GM19099 (cell line): ENCODE results near the gene ITGB8.

Source experiments
- POLR2A ChIP-seq: IDR thresholded peaks from 3 replicates; pipeline ENCODE4 v1.6.1; 2011; ENCODE audit warnings: low read depth; ENCODE audit not compliant: insufficient read length; ENCODE audit errors: extremely low read depth

The ITGB8 gene

DNA sequence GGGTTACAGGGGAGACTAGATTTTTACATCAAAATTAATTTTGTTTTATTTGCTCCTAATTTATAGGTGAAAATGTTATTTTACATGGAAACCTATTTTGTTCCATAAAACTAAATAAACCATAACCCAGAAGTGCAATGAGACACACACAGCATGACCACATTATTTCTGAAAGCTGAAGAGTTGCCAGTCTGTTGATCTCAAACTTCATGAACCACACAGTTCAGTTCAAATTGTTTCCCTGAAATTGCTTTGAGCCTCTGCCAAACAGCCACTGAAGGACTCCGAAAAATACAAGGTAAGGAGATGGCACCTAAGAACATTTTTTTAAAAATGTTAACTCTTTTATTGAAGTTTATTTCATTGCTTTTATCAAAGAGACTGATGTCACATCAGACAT is 25.0 kb upstream of the ITGB8 start:
- TF ChIP-seq POLR2A: no peak

DNA sequence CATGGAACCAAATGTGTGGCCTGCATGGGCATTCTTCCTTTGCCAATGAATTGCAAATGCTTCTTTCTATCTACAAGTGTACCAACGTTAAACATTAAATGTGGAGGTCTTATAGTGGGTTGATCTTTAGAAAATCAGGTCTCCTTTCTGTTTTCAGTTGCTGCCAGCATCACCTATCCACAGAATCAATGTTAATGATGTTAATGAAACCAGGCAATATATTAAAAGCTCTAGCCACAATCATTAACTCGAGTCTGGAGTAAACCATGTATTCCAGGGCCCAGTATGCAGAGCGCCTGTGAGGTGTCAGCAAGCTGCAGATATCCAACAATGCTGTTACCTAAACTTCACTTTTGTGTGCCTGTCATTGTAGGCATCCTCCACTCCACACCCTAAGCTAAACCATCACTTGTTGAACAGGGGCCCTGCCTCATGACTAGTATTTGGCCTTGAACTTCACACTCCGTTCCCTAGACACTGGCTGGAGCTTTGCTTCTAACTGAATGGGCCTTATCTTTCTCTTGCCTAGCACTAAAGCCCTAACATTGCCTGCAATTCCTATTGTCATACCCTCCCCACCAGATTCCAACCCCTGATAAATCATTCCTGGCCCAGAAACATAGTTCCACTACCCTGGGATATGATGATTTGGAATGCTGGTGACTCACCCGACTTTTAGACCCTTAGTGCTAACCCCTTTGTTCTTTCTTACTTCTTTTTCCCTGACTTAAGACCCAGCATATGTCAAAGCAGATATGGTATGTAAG is 24.3 kb upstream of the ITGB8 start:
- TF ChIP-seq POLR2A: no peak

GRCh38 chr7:20307119-20307518 is 23.6 kb upstream of the ITGB8 start:
- no peak for TF ChIP-seq POLR2A

- TF ChIP-seq POLR2A: no peak
These were observed 22.8 kb upstream of the ITGB8 start for GRCh38 chr7:20307901-20308300.

DNA sequence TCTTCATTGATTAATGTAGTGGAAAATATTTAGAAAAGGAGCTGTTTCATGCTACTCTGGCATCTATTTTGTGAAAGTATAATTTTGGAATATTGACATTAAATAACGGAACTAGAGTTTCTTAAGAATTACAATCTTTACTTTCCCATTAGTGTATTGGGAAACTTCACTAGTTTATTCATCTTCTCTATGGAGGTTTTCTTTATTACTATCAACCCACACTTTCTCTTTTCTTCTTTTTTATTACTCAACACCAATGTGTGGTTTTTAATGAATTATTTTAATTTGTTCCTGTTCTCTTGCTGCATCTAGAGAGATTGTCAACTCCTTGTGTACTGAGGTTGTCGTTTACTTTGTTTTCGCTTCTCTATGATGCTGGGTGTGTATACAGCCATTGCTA is 20.4 kb upstream of the ITGB8 start:
- no peak for TF ChIP-seq POLR2A

DNA sequence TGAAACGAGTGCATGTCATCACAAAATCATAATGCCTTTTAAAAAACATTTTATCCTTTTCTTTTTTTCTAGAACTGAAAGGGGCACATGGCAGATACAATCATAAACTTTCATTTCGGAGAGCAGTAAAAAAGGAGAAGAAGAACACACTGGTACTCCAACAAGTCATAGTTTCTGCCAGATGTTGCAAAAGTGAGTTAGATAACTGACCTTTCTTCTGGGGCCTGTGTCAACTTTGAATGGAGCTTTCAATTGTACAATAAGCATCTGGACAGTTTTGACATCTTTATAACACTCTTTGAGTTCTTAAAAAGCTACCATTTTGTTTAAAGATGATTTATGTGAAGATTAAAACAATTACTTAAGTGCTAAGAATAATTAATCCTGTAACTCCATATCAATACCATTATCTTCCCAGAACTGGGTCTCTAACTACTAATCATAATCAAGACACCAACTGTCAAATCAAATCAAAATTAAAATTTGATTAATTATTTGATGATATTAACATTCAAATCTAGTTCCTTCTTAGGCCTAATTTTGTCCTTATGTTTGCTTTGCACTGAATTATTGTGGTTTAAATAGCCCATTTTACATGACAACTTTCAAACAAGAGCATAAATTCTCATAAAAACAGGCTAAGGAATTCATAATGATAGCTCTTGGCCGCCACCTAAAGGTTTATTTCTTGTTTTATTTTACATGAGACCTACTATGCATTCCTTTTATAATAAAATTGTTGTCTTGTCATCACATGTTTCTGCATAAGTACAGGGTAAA is 19.5 kb upstream of the ITGB8 start:
- TF ChIP-seq POLR2A: no peak

DNA sequence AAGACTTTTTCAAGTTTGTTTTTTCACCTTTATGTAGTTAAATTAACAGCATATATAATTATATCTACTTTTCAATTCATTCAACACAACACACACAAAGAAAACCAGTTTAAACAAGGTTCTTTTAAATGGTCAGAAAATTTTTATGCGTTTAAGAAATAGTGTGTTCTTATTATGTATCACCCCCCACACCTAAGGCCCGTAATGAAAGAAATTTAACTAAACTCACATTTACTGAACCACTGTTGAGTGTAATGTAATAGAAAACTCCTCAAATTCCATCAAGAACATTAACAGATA is 19.0 kb upstream of the ITGB8 start:
- no peak for TF ChIP-seq POLR2A

- no peak for TF ChIP-seq POLR2A
These were observed 18.1 kb upstream of the ITGB8 start for GRCh38 chr7:20312562-20312961.

DNA sequence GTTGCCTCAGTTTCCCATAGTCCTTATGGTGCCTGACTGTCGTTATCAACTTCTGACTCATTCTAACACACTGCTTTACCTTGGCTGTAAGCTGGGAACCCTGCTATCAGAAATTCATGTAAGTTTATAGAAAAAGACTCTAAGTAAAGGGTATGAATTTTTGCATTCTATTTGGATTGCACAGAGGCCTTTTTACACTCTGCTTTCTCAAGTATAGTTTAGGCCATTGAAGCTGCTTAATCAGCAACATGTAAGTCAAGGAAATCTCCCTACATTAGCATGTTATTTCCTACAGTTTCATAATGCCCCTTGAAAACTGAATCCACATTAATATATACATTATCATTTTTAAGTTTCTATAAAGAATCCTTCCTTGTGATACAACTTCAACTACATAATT is 17.1 kb upstream of the ITGB8 start:
- TF ChIP-seq POLR2A: no peak

GRCh38 chr7:20314198-20314597 is 16.5 kb upstream of the ITGB8 start:
- TF ChIP-seq POLR2A: no peak

DNA sequence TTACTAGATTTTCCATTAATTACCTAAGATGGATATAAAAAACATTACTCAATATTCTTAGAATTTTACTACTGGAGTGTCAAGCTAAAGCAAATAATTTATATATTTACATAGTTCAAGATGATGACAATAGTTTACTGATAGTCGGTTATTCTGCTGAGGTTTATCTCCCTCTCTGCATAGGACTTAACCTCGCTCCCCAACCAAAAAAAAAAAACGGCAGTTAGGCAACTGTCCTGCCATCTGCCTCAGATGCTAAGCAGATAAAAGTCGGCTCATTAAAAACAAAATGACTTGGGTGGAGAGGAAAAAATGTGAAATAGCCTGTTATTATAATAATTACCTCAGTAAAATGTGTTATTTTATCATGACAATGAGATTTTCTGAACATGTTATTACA is 14.0 kb upstream of the ITGB8 start:
- TF ChIP-seq POLR2A: no peak

DNA sequence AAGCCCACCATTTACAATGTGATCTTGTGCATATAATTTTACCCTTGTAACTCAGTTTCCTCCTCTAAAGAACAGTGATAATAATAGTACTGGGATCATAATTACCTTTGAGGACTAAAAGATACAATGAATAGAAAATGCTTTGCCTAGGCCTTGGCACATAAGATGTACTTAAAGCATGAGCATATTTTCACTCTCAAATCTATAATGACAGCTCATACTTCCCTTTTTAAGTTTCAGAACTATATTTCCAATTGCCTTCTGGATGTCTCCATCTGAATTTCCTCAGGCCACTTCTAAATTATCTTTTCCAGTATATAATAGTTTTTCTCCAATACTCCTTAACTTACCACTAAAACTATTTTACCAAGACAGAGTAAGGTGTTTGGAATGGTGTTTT is 13.3 kb upstream of the ITGB8 start:
- TF ChIP-seq POLR2A: no peak

- TF ChIP-seq POLR2A: no peak
These were observed 11.8 kb upstream of the ITGB8 start for GRCh38 chr7:20318933-20319332.

DNA sequence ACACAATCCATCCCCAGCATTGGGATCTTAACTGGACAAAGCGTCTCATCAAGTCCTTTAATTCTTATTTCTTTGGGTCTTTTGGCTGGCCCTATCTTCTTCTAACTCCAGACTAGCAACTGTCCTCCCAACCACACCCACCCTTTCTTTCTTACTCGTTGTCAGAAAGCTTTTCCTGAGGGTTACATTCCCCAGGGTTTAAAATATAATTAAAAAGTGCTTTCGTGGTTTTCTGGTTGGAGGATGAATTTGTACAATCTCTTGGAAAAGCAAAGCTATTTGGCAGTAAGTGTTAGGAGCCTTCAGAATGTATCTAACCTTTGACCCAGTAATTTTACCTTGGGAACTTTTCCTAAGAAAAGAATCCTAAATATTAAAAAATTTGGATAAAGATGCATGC is 10.4 kb upstream of the ITGB8 start:
- no peak for TF ChIP-seq POLR2A

DNA sequence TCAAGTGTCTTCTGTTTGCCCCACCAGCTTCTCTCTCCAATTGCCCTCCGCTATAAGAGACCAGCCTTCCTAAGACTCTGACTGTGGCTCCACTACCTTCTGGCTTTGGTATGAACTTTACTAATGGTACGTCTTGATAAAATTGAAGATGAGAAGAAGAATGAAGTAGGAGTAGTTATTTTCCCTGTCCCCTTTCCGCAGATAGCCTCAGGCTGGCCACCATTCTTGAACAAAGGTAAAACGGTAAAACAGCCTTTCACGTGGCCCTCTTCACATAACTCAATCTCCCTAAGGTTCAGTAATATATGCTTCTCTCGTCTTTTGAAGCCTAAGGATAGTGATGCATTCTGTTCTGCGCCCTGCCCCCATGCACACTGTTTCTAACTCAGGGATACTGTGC is 9.9 kb upstream of the ITGB8 start:
- no peak for TF ChIP-seq POLR2A

DNA sequence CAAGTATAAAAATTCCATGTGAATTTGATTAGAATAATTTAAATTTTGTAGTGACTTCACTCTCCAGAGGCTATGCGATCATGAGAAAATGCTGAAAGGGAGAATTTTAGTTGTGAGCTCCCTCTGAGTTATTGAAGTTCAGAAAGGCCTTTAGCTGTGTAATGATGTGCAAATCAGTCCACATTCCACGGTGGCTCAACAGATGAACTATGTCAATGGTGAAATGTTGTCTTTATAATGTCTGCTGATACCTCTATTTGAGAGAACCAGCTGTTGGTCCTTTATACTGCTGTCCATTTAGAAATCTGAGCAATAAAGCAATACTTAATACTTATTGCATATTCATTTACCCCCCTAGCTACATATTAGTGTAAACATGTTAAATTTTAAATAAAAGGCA is 7.1 kb upstream of the ITGB8 start:
- TF ChIP-seq POLR2A: no peak
